ENCODE measurements around the gene SPG7.

- TF ChIP-seq POLR2A (IDR thresholded peaks at IDR 0.05; ENCODE audit: low read length) (no peak), GATA1 (IDR thresholded peaks at IDR 0.05; ENCODE audit: low read depth, low read length) (no peak)
Observed at GRCh38 chr16:89567656-89568594, 59.7 kb downstream of the SPG7 start.
